Measurements from ENCODE around the gene TK1.
A peak's percentile ranks its signal among the peaks of the same experiment; 100 is the strongest.

TK1 gene

GRCh38 chr17:78154903-78155811 lies 31.7 kb downstream of the TK1 start:
- Histone ChIP-seq H3K27me3 (ENCODE audit: control insufficient read depth, insufficient read depth, low read length) (no peaks in the 10 kb centered on the region), H3K36me3 (ENCODE audit: control insufficient read depth, insufficient read depth, low read length) (no peaks in the 10 kb centered on the region), H3K9ac (ENCODE audit: low read depth, low read length) (no peak overlapping the region), H3K4me1 (ENCODE audit: control insufficient read depth, insufficient read depth, low read length) (no peaks in the 10 kb centered on the region), H3K4me3 (ENCODE audit: low read depth, low read length) (no peak overlapping the region), H3K9me3 (ENCODE audit: control insufficient read depth, insufficient read depth, low read length) (no peaks in the 10 kb centered on the region)

DNA sequence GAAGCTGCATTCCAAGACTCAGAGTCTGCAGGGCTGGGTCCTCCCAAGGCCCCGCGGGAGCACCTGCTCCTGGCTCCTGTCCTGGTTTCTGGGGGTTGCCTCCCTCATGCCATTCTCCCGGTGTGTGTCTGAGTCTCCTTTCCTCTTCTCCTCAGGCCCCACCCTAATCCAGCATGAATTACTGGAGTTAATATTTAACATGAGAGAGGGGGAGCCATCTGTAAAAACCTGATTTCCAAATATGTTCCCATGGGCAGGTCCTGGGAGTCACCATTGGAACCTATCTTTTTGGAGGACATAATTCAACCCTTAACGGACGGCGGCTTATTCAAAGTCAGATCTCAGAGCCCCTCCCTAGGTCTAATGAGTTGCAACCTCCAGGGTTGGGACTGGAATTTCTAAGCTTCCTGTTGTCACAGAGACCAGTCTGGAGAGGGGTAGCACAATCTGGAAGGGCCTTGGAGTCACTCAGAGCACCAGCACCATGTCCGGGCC lies 35.3 kb downstream of the TK1 start:
- Histone ChIP-seq H3K4me1 (ENCODE audit: control insufficient read depth, insufficient read depth, low read length) (no peaks in the 10 kb centered on the region), H3K27me3 (ENCODE audit: control insufficient read depth, insufficient read depth, low read length) (no peaks in the 10 kb centered on the region), H3K4me3 (ENCODE audit: low read depth, low read length) (no peak overlapping the region), H3K9me3 (ENCODE audit: control insufficient read depth, insufficient read depth, low read length) (no peaks in the 10 kb centered on the region), H3K9ac (ENCODE audit: low read depth, low read length) (no peak overlapping the region), H3K36me3 (ENCODE audit: control insufficient read depth, insufficient read depth, low read length) (peaks cover 2% of the 10 kb centered on the region)

DNA sequence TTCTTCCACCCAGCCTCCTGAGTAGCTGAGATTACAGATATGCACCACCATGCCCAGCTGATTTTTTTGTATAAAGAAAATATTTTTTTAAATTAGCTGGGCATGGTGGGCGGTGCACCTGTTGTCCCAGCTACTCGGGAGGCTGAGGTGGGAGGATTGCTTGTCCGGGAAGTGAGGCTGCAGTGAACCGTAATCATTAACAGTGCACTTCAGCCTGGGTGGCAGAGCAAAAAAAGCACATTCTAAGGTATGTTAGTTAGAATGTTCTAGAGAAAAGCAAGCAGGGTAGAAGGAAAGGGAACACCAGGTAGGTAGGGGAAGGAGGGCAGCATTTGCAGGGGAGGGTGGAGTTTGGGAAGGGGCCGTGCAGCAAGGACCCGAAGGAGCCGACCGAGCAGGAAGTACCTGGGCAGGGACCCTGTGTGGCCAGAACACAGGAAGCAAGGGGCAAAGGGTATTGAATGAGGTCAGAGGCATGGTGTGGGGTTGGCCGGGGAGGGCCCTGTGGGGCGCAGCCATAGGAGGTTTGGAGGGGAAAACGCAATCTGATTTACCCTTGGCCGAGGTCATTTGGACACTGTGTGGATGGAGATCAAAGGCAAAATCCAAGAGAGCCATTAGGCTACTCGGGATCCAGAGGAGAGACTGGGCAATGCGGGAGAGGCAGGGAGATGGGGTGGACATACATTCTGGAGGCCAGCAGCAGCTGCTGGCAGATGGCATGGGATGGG lies 38.4 kb downstream of the TK1 start:
- no peaks in the 10 kb centered on the region for H3K4me1 ChIP-seq (ENCODE audit: control insufficient read depth, insufficient read depth, low read length)
- H3K9me3 ChIP-seq (ENCODE audit: control insufficient read depth, insufficient read depth, low read length) = no peaks in the 10 kb centered on the region
- no peak overlapping the region for H3K9ac ChIP-seq (ENCODE audit: low read depth, low read length)

DNA sequence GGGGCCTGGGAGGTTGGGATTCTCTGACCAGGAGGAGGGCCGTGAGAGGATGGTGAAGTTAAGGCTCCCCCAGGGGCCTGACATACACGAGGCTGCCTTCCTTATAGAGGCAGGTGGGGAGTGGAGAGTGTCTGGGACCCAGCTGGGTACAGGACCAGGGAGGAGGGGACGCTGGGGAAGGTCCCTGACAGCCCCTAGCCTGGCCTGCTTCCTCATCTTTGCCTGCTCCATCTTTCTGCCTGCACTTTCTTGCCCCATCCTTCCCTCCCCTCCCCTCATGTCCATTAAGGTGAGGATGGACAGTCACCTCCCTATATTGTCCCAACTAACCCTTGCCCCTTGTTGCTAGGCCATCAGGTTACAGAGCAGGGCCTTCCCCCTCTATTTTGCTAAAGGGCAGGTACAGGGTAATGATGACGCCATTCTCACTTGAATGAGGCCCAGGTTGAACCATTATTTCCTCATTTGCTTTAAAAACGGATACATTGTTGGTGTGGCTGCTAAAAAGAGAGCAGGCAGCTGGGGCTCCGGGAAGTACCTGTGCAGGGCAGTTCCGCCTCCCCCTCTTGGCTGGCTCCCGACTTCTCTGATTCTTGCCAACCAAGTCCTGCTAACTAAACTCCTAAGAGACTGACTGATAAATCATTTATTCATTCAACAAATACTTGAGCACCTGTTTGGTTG lies 39.4 kb downstream of the TK1 start:
- H3K27me3 ChIP-seq (ENCODE audit: control insufficient read depth, insufficient read depth, low read length) = no peaks in the 10 kb centered on the region
- no peaks in the 10 kb centered on the region for H3K9me3 ChIP-seq (ENCODE audit: control insufficient read depth, insufficient read depth, low read length)
- H3K4me1 ChIP-seq (ENCODE audit: control insufficient read depth, insufficient read depth, low read length) = no peaks in the 10 kb centered on the region
- no peak overlapping the region for H3K9ac ChIP-seq (ENCODE audit: low read depth, low read length)
- no peak overlapping the region for H3K4me3 ChIP-seq (ENCODE audit: low read depth, low read length)
- peaks cover 2% of the 10 kb centered on the region for H3K36me3 ChIP-seq (ENCODE audit: control insufficient read depth, insufficient read depth, low read length)

More for the DNA sequence above, 38.4 kb downstream of the TK1 start:
- Histone ChIP-seq H3K36me3 (ENCODE audit: control insufficient read depth, insufficient read depth, low read length) (peaks cover 2% of the 10 kb centered on the region), H3K27me3 (ENCODE audit: control insufficient read depth, insufficient read depth, low read length) (no peaks in the 10 kb centered on the region), H3K4me3 (ENCODE audit: low read depth, low read length) (no peak overlapping the region)

GRCh38 chr17:78146881-78147280 lies 40.0 kb downstream of the TK1 start:
- H3K4me1 ChIP-seq (ENCODE audit: control insufficient read depth, insufficient read depth, low read length) = no peaks in the 10 kb centered on the region
- H3K9me3 ChIP-seq (ENCODE audit: control insufficient read depth, insufficient read depth, low read length) = no peaks in the 10 kb centered on the region
- H3K9ac ChIP-seq (ENCODE audit: low read depth, low read length) = no peak overlapping the region
- H3K36me3 ChIP-seq (ENCODE audit: control insufficient read depth, insufficient read depth, low read length) = peaks cover 2% of the 10 kb centered on the region
- no peaks in the 10 kb centered on the region for H3K27me3 ChIP-seq (ENCODE audit: control insufficient read depth, insufficient read depth, low read length)
- H3K4me3 ChIP-seq (ENCODE audit: low read depth, low read length) = no peak overlapping the region

DNA sequence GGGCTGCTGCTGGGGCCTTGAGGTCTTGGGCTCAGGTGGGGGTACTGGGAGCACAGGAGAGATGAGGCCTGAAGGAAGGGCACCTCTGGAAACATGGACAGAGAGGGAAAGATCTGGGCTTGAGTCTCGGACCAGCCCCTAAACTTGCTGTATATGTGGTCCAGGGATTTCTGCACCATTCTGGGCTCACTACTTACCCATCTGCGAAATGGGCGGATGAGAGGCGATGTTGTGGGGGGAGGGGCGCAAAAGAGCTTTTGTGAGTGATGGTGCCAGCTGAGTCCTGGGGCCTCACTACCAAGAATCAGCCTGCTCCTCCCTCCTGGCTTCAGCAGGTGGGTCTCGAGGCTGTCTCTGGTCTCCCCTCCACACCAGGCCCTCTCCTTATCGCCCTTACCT lies 40.4 kb downstream of the TK1 start:
- Histone ChIP-seq H3K9me3 (ENCODE audit: control insufficient read depth, insufficient read depth, low read length) (no peaks in the 10 kb centered on the region), H3K36me3 (ENCODE audit: control insufficient read depth, insufficient read depth, low read length) (peaks cover 2% of the 10 kb centered on the region), H3K4me3 (ENCODE audit: low read depth, low read length) (no peak overlapping the region), H3K4me1 (ENCODE audit: control insufficient read depth, insufficient read depth, low read length) (no peaks in the 10 kb centered on the region), H3K27me3 (ENCODE audit: control insufficient read depth, insufficient read depth, low read length) (no peaks in the 10 kb centered on the region), H3K9ac (ENCODE audit: low read depth, low read length) (no peak overlapping the region)

- H3K27me3 ChIP-seq (ENCODE audit: control insufficient read depth, insufficient read depth, low read length) = no peaks in the 10 kb centered on the region
- no peaks in the 10 kb centered on the region for H3K9me3 ChIP-seq (ENCODE audit: control insufficient read depth, insufficient read depth, low read length)
- H3K4me1 ChIP-seq (ENCODE audit: control insufficient read depth, insufficient read depth, low read length) = no peaks in the 10 kb centered on the region
- peaks cover 2% of the 10 kb centered on the region for H3K36me3 ChIP-seq (ENCODE audit: control insufficient read depth, insufficient read depth, low read length)
- H3K4me3 ChIP-seq (ENCODE audit: low read depth, low read length) = no peak overlapping the region
- H3K9ac ChIP-seq (ENCODE audit: low read depth, low read length) = no peak overlapping the region
Observed at GRCh38 chr17:78144736-78145641, 41.9 kb downstream of the TK1 start.

DNA sequence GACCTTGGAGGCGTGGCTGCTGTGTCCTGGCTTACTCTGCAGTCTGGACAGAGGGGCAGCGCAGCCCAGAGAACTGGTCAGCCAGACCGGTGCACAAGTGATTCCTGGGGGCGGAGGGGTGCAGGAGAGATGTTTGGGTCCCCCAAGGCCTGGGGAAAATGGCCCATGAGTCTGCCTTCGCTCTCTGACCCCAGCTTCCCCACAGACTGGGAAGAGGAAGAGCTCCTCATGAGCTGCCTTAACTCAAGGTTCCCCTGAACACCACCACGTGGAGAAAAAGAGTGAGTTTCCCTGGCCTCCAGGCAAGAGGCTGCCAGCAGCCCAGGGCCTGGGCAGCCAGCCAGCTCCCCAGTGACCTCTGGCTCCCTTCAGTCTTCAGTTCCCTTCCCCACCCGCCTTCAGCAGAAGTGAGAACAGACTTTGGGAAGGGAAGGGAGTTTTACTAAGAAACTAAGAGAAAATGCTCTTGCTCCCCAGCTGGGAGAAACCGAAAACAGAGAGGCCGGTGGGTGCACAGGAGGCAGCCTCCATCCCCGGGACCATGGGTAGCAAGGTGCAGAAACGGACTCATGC lies 42.6 kb downstream of the TK1 start:
- Histone ChIP-seq H3K4me3 (ENCODE audit: low read depth, low read length) (no peak overlapping the region), H3K4me1 (ENCODE audit: control insufficient read depth, insufficient read depth, low read length) (no peaks in the 10 kb centered on the region), H3K27me3 (ENCODE audit: control insufficient read depth, insufficient read depth, low read length) (no peaks in the 10 kb centered on the region), H3K9ac (ENCODE audit: low read depth, low read length) (no peak overlapping the region), H3K9me3 (ENCODE audit: control insufficient read depth, insufficient read depth, low read length) (no peaks in the 10 kb centered on the region), H3K36me3 (ENCODE audit: control insufficient read depth, insufficient read depth, low read length) (peaks cover 2% of the 10 kb centered on the region)

GRCh38 chr17:78143214-78144146 lies 43.4 kb downstream of the TK1 start:
- Histone ChIP-seq H3K36me3 (ENCODE audit: control insufficient read depth, insufficient read depth, low read length) (peaks cover 2% of the 10 kb centered on the region), H3K27me3 (ENCODE audit: control insufficient read depth, insufficient read depth, low read length) (no peaks in the 10 kb centered on the region), H3K9me3 (ENCODE audit: control insufficient read depth, insufficient read depth, low read length) (no peaks in the 10 kb centered on the region), H3K4me1 (ENCODE audit: control insufficient read depth, insufficient read depth, low read length) (no peaks in the 10 kb centered on the region), H3K9ac (ENCODE audit: low read depth, low read length) (peak overlapping the region; percentile 47), H3K4me3 (ENCODE audit: low read depth, low read length) (no peak overlapping the region)
